ENCODE measurements around the gene KCNB1.

The KCNB1 gene

DNA sequence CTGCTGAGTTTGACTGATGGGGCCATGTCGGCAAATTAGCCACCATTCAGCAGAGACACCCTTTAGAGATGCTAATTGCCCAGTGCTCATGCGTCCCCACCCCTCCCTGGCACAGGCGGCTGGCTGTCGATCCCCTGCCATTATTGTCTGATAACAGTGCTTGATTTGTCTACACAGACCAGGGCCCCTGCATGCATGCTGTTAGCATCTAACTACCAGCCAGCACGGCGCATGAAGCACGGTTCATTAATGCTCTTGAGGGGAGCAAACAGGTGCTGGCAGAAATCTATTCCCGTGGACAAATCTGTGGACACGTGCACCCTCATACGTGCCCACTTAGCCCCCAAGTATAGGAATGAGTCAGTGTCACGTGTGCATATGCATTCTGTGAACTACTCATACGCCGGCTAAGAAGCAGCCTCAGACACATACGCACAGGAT, 32.2 kb downstream of the KCNB1 start:
- FAIRE-seq: no peak

DNA sequence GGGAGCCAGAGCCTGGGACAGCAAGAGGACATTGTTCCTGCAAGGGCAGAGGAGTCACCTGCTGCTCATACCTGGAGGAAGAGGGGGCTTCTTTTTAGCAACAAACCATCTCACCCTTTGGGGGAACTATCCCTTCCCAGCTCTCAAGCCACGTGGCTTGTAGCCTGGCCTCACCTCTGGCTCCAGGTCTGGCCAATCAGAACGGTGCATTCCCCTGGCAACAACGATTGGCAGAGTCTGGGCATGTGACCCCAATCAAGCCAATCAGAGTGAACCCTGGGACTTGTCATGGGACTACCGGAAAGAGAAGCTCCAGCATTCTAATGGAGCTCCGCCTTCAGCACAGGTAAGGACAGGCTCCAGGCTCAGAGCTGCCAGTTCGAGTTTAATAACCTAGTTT, 33.6 kb downstream of the KCNB1 start:
- FAIRE-seq (no peak), DNase-seq (ENCODE audit: insufficient read length, low spot score) (no peak)
- TF ChIP-seq POLR2A (IDR thresholded peaks at IDR 0.05; ENCODE audit: low read depth, low read length): no peak

More for the DNA sequence above, 32.2 kb downstream of the KCNB1 start:
- DNase-seq (ENCODE audit: insufficient read length, low spot score): no peak
- no peak for TF ChIP-seq POLR2A (IDR thresholded peaks at IDR 0.05; ENCODE audit: low read depth, low read length)

DNA sequence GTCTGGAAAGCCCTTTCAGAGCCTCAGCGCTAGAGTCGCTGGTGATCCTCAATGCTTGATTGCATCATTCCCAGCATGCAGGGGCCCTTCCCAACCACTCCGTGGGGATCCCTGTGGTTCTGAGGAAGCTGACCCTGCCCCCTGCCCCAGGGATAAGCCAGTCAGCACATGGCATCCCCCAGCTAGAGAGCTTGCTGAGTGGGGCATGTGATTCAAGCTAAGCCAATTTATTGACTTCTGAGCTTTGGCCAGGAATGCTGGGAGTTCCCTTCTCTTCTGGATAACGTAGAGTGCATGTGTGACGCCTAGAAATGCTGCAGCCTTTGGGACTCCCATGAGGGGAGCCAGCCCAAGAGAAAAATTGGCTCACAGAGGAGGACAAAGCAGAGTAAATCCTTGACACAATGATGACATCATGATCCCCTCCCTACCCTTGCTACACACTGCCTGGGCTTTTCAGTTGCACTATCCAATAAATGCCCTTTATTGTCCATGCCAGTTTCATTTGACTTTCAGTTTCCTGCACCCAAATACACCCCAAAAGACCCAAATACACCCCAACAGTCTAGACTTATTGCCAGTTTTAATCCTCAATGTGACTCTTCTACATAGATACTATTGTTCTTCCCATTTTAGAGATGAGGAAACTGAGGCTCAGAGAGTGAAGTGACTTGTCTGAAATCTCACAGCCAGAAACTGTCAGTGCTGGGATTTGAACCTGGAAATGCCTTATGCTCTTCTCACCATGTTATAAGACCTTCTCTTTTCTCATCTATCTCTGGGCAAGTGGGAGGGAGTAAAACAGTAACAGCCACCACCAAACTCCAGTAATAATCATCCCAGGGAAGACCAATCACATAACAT, 34.3 kb downstream of the KCNB1 start:
- DNase-seq (ENCODE audit: insufficient read length, low spot score) (no peak), FAIRE-seq (no peak)
- no peak for TF ChIP-seq POLR2A (IDR thresholded peaks at IDR 0.05; ENCODE audit: low read depth, low read length)

DNA sequence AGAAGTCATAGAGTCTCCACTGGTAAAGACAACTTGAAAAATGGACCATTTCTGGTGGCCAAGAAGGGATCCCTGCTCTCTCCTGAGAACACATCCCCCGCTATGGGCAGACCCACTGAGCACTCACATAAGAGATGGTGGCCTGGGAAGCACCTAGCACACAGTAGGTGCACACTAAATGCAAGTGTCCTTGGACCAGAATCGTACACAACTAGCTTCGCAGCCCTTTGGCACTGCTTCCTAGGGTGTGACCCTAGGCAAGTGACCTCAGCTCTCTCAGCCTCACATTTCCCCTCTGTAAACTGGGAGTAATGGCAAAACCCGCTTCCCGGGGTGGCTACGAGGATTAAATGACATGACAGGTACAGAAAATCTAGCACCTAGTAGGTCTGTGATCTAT, 35.1 kb downstream of the KCNB1 start:
- no peak for DNase-seq (ENCODE audit: insufficient read length, low spot score)
- no peak for TF ChIP-seq POLR2A (IDR thresholded peaks at IDR 0.05; ENCODE audit: low read depth, low read length)
- FAIRE-seq: no peak

DNA sequence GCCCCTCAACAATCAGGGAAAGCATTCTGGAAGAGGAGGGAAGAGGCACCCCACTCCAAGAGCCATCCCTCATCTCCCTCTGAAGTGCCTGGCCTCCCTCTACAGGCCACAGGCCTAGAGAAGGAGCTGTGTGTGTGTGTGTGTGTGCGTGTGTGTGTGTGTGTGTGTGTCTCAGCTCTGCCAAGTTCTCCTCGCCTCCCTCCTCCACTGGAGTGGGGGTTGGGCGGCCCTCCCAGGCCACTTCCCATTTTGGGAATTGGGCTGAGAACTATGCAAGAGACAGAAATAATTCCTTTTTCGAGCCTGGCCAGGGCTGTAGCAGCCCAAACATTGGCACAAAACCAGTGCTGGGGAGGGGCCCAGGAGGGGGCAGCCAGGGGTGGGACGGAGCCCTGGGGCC, 35.7 kb downstream of the KCNB1 start:
- no peak for DNase-seq (ENCODE audit: insufficient read length, low spot score)
- no peak for FAIRE-seq
- TF ChIP-seq POLR2A (IDR thresholded peaks at IDR 0.05; ENCODE audit: low read depth, low read length): no peak

DNA sequence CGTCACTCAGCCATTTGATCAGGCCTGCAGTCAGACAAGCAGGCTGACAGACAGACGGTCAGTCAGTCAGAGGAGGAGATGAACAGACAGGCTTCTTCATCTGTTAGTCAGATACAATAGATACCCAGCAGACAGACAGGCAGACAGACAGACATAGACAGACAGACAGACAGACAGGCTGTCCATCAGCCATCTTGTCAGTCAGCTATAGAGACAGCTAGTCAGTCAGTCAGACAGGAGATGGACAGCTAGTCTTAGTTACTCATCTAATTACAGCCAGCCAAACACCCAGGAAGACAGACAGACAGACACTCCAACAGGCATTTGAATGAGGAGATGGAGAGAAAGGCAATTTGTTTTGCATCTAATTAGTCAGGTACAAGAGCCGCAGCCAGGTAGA, 36.4 kb downstream of the KCNB1 start:
- FAIRE-seq (no peak), DNase-seq (ENCODE audit: insufficient read length, low spot score) (no peak)
- no peak for TF ChIP-seq POLR2A (IDR thresholded peaks at IDR 0.05; ENCODE audit: low read depth, low read length)

DNA sequence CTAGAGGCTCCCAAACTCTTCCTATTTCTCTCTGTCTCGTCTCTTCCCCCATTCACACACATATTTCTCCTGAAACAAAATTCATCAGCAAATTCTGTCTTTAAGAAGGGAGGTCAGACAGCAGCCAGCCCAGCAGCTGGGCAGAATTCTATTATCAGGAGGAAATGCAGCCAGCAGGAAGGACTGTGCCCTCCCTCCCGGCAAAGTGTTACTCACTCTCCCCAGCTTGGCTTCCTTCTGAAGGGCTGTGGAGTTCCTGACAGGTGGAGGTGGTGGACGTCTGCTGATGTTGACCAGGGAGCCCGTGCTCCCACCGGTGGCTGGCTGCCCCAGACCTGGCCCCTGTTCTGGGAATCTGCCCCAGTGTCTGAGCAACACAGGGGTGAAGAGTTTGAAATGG, 37.3 kb downstream of the KCNB1 start:
- TF ChIP-seq POLR2A (IDR thresholded peaks at IDR 0.05; ENCODE audit: low read depth, low read length): no peak
- peak; percentile 49 for DNase-seq (ENCODE audit: insufficient read length, low spot score)
- FAIRE-seq: no peak

DNA sequence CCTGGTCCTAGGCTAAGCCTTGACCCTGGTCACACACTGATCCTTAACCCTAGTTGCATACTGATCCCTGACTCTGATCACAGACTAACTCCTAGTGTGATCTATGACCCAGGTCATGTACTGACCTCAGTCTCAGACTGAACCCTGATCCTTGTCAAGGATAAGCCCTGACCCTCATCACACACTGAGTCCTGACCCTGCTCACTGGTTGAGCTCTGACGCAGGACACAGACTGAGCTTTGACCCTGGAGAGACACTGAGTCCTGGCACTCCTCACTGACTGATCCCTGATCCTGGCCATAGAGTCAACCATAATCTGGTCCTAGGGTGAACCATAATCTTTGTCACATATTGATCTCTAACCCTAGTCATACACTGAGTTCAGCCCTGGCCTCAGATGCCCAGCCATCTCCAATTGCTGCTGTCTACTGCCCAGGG, 37.9 kb downstream of the KCNB1 start:
- no peak for TF ChIP-seq POLR2A (IDR thresholded peaks at IDR 0.05; ENCODE audit: low read depth, low read length)
- FAIRE-seq: no peak
- no peak for DNase-seq (ENCODE audit: insufficient read length, low spot score)

DNA sequence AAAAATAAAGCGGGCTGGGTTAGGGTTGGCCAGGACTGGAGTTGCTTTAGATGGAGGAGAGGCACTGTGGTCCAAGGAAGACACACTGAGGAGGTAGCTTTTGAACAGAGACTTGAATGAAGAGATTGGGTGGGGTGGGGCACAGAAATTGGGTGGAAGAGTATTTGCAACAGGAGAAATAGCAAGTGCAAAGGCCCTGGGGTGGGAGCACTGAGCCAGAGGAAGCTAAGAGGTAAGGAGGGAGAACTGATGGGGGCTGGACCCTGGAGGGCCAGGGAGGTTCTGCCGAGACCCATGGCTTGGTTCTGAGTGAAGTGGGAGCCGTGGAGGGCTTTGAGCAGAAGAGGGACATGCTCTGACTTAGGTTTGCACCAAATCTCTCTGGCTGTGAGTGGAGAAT, 45.4 kb downstream of the KCNB1 start:
- FAIRE-seq (no peak), DNase-seq (ENCODE audit: insufficient read length, low spot score) (no peak)
- TF ChIP-seq POLR2A (IDR thresholded peaks at IDR 0.05; ENCODE audit: low read depth, low read length): no peak

DNA sequence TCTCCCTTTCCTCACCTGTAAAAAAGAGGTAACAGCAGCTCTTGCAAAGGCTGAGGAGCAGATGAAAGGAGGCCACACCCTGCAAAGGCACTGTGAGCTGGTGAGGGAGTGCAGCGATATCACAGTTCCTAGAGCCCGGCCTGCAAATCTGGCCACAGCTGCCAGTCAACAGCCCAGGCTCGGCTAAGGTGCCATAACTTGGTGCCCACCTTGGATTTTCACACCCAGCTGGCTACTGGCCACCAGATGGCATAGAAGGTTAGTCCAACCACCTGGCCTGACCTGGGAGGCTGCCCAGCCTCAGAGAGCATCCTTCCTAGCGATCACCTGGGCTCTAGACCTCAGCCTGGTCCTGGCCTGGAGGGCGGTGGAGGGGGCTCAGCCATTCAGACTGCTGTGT, 46.8 kb downstream of the KCNB1 start:
- no peak for TF ChIP-seq POLR2A (IDR thresholded peaks at IDR 0.05; ENCODE audit: low read depth, low read length)
- FAIRE-seq (no peak), DNase-seq (ENCODE audit: insufficient read length, low spot score) (no peak)

DNA sequence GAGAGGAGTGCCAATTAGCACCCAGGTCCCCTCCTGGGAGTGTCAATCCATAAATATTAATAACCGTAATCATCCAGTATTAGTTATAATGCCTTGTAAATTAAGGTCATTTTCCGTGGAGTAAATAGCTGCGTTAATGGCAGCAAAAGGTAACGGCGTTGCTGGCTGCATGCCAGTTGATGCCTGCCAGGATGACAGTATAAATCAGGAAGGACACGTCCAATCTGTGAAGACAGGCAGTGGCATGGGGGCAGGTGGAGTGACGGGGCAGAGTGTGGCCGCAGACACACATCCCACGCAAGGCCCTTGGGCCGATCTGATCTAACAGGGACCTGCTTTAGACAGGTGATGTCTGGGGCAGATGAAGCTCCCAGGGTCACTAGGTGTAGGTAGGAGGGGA, 49.1 kb downstream of the KCNB1 start:
- no peak for FAIRE-seq
- TF ChIP-seq POLR2A (IDR thresholded peaks at IDR 0.05; ENCODE audit: low read depth, low read length): no peak
- no peak for DNase-seq (ENCODE audit: insufficient read length, low spot score)

DNA sequence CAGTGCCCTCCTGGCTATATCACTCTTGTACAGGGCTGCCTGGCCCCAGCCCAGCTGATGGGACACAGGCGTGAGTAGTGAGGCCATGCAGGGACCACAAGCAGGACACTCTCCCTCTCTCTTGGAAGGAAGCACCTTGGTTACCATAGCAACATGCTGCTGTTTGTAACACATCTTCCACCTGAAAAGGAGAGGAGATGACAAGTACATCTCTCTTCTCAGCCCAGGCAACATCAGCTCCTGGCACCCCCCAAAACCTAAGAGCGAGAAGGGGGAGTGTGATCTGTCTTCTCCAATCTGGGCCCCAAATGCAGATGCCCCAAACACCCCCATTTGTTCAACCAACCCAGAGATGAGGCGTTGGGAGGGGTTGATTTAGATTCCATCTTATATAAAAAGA, 49.9 kb downstream of the KCNB1 start:
- no peak for FAIRE-seq

DNA sequence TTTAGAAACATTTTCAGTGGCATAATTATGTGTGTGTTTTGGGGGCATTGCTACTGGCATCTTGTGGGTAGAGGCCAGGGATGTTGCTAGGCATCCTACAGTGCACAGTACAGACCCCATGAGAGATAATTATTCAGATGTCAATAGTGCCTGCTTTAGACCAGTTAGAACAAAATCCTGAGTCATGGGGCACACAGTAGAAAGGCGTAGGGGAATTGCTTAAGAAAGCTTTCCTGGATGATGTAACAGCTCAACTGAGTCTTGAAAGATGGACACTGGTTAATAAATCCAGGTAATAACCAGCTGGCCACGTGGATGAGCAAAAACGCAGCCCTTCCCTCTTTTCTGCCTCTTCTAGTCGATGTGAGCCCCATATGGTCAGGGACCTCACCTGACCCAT, 51.1 kb downstream of the KCNB1 start:
- FAIRE-seq: no peak
- no peak for TF ChIP-seq POLR2A (IDR thresholded peaks at IDR 0.05; ENCODE audit: low read depth, low read length)
- no peak for DNase-seq (ENCODE audit: insufficient read length, low spot score)

More for the DNA sequence above, 49.9 kb downstream of the KCNB1 start:
- DNase-seq (ENCODE audit: insufficient read length, low spot score): no peak
- TF ChIP-seq POLR2A (IDR thresholded peaks at IDR 0.05; ENCODE audit: low read depth, low read length): no peak

DNA sequence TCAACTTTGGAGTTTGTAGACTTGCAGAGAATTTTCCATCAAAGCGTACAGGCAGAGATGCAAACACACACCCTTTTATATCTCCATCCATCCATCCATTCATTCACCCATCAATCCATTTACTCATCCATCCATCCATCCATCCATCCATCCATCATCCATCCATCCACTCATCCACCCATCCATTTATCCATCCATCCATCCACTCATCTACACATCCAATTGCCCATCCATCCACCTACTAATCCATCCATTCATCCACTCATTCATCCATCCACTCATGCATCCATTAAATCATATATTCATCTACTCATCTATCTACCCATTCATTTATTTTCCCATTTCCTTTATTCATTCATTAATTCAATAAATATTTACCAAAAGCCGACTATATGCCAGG, 52.1 kb downstream of the KCNB1 start:
- no peak for FAIRE-seq
- TF ChIP-seq POLR2A (IDR thresholded peaks at IDR 0.05; ENCODE audit: low read depth, low read length): no peak

DNA sequence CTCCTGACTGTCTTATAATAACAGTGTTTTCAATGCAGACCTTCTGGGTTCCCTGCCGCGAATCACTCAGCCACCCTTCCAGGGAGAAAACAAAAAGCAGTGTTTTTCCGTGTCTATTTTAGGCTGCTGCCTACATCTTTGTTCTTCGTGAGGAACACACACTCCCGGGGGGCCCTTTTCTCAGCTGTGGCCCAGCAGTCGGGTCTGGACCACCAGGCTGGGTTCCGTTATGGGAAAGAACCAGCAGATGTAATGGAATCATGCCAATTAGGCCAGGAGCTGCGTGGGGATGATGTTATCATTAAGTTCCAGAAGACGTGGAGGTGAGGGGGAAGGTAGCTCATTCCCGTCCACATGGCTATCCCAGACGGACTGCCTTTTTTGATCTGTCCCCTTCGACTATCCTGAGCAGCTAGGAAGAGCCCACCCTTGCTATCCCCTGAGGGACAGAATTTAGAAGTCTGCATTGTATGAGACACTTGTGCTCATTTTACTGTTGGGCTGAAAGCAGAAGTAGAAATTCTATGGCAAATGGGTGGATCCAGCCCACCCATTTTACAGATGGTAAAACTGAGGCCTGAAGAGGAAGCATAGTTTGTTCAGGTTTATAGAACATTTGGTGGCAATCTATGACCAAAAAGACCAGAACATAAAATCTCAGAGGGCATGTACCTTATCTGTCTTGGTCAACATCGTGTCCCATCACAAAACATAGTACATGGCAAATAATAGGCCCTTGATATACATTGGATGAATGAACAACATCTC, 54.5 kb downstream of the KCNB1 start:
- no peak for TF ChIP-seq POLR2A (IDR thresholded peaks at IDR 0.05; ENCODE audit: low read depth, low read length)
- DNase-seq (ENCODE audit: insufficient read length, low spot score): no peak
- FAIRE-seq: no peak

More for the DNA sequence above, 52.1 kb downstream of the KCNB1 start:
- DNase-seq (ENCODE audit: insufficient read length, low spot score): no peak

Measured in H54 (cell line).